Epithelial cell of esophagus (primary cell): Measurements from ENCODE around the gene HSD11B1L.

Source experiments
- DNase-seq: peaks from one replicate; pipeline ENCODE4 v3.0.0; 2010; ENCODE audit warnings: low read depth
- H3K4me3 ChIP-seq: 2 replicates; pipeline ENCODE4 v1.5.1; 2011; ENCODE audit warnings: mild to moderate bottlenecking, low read length, control low read depth
- CTCF ChIP-seq: IDR thresholded peaks from 2 replicates; pipeline ENCODE4 v1.5.1; 2011; ENCODE audit warnings: low read depth, mild to moderate bottlenecking, low read length, control low read depth, inconsistent platforms; ENCODE audit not compliant: insufficient read depth; ENCODE audit errors: missing control alignments

The HSD11B1L gene

DNA sequence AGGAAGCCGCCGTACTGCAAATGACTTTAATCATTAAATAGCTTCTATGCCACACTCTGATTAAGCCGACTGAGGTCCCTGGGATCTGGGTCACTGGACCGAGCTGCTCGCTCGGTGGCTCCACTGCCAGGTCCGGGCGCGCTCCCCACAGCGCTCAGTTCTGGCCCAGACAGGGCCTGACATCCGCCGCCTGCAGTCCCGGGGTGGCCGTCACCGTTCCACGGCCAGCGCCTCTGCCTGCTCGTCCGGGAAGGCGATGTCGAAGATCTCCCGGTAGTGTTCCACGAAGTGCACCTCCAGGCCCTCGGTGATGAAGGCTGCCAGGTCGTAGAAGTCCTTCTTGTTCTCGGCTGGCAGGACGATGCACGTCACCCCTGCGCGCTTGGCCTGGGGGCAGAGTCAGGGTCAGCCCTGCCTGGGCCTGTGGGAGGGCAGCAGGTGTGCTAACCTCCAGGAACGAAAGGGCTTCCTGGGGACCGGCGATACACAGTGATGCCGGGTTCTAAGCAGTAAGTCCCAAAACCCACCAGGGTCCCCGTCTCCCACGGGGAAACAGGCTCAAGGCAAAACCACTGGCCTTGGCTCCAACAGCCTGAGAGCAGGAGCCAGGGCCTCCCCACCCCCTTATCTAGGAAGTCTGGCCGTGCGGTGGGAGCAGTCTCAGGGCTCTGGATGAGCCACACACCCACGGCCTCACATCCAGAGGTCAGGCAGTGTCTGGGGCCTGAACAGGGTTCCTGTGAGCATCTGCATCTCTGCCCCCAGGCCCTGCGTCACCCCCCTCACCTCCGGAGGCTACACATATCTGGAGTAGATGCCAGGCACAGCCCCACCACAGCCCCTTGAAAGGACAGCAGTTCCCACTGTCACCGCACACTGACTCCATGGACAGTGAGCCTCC, 11.2 kb downstream of the HSD11B1L start:
- H3K4me3 ChIP-seq: peak overlapping the region; percentile 98
- TF ChIP-seq CTCF: no peak
- peak; percentile 21 for DNase-seq

DNA sequence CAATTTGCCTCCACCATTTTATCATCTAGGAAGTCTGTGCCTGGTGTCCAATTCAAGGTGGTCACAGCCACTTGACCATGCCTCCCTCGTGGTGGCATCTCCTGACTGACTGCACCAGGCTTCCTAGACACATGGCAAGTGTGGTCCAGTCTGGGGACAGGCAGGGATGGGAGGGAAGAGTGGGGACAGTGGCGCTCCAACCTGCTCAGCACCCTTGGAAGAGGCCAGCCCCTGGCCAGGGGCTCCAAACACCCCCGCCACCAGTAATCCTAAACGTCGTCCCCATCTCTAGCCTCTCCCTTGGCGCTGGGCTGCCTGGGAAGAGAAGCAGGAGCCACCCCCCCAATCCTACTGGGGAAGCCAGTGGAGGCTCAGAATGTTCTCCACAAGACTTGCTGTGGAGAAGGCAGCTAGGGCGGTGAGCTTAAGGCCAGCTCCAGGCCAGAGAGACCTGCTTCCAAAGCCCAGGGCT, 11.9 kb downstream of the HSD11B1L start:
- DNase-seq: no peak
- no peak for TF ChIP-seq CTCF
- H3K4me3 ChIP-seq: no peak overlapping the region

DNA sequence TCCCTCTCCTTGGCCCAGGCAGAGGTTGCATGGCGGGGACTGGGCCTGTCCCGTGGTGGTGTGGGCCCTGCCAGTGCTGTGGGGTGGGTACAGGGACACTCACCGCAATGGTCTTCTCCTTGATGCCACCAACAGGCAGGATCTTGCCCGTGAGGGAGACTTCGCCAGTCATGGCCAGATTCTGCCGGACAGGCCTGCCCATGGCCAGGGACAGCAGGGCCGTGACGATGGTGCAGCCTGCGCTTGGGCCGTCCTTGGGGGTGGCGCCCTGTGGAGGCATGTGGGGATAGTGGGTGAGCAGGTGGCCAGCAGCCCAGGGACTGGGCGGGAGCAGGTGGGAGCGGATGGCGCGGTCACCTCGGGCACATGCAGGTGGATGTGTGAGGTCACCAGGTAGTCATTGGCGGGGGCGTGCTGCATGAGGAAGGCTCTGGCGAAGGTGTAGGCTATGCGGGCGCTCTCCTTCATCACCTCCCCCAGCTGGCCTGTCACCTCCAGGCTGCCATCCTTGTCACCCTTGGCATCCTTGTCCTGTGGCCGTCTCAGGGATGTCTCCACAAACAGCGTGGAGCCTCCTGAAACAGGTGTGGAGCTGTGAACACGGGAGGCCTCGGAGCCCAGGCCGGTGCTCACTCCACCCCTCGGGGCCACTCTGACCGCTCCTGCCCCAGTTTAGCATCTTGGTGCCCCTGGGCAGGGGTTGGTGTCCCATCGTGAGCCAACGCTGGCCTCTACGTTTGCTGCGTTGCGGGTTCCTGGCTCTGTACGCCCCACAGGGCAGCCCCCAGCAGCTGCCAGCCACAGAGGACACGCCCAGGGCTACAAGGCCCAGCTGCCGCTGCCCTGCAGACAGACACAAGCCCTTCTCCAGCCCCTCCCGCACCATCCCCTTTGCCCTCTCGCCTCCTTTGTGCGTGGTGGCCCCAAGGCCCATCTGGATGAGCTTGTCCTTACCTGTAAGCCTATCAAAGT, 12.7 kb downstream of the HSD11B1L start:
- DNase-seq: peak; percentile 31
- H3K4me3 ChIP-seq: no peak overlapping the region
- TF ChIP-seq CTCF: no peak

GRCh38 chr19:5694167-5694955, 13.5 kb downstream of the HSD11B1L start:
- H3K4me3 ChIP-seq: no peak overlapping the region
- TF ChIP-seq CTCF: no peak
- no peak for DNase-seq

GRCh38 chr19:5694956-5695648, 14.3 kb downstream of the HSD11B1L start:
- no peak for TF ChIP-seq CTCF
- no peak overlapping the region for H3K4me3 ChIP-seq
- DNase-seq: no peak

GRCh38 chr19:5695649-5696195, 14.9 kb downstream of the HSD11B1L start:
- DNase-seq: no peak
- TF ChIP-seq CTCF: no peak
- H3K4me3 ChIP-seq: no peak overlapping the region
